BLaER1 (cell line): ENCODE measurements around the gene SUN1.

Experiments used
- H3K27ac ChIP-seq: shearing (Covaris generic); formaldehyde crosslinking; 2 replicates; pipeline ENCODE4 v1.8.1; 2022
- H3K27me3 ChIP-seq: shearing (Covaris generic); formaldehyde crosslinking; 2 replicates; pipeline ENCODE4 v1.8.1; 2022
- H3K36me3 ChIP-seq: shearing (Covaris generic); formaldehyde crosslinking; 2 replicates; pipeline ENCODE4 v1.8.1; 2022
- H3K4me1 ChIP-seq: shearing (Covaris generic); formaldehyde crosslinking; 2 replicates; pipeline ENCODE4 v1.8.1; 2022
- H3K4me2 ChIP-seq: shearing (Covaris generic); formaldehyde crosslinking; 2 replicates; pipeline ENCODE4 v1.8.1; 2022
- H3K4me3 ChIP-seq: shearing (Covaris generic); formaldehyde crosslinking; 2 replicates; pipeline ENCODE4 v1.8.1; 2022
- H3K9ac ChIP-seq: shearing (Covaris generic); formaldehyde crosslinking; 2 replicates; pipeline ENCODE4 v1.8.1; 2022
- H3K9me3 ChIP-seq: shearing (Covaris generic); formaldehyde crosslinking; 2 replicates; pipeline ENCODE4 v1.8.1; 2022
- H4K20me1 ChIP-seq: shearing (Covaris generic); formaldehyde crosslinking; 2 replicates; pipeline ENCODE4 v1.8.1; 2022
- Cebpa-rat ChIP-seq: shearing (Covaris generic); IDR thresholded peaks from 2 replicates; pipeline ENCODE4 v1.8.1; 2022

The SUN1 gene

DNA sequence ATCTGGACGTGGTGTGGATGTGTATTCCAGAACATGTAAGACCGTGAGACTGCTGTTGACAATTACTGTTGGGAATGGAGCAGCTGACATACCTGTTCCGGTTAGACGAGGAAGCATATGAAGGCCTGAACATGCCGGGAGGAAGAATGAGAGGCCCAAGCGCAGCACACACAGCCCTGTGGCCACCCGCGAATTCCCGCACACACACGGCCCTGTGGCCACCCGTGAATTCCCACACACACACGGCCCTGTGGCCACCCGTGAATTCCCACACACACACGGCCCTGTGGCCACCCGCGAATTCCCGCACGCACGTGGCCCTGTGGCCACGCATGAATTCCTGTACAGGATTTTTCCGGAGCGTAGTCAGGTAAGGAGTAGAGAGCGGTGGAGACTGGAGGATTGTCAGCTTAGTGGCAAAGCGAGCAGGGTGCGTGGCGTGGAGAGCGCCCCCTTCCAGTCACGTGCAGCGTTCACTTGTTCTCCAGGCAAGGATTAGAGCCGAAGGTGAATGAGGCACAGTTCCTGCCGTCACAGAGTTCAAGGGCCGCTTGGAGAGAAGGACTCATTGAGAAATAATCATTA is 9.5 kb upstream of the SUN1 start:
- Histone ChIP-seq H4K20me1 (peaks cover 100% of the 10 kb centered on the region), H3K9ac (no peak overlapping the region), H3K27ac (no peak overlapping the region), H3K4me2 (no peak overlapping the region), H3K4me1 (peaks cover 74% of the 10 kb centered on the region), H3K9me3 (no peaks in the 10 kb centered on the region), H3K4me3 (no peak overlapping the region), H3K27me3 (no peaks in the 10 kb centered on the region), H3K36me3 (peaks cover 29% of the 10 kb centered on the region)
- TF ChIP-seq Cebpa-rat = no peak

DNA sequence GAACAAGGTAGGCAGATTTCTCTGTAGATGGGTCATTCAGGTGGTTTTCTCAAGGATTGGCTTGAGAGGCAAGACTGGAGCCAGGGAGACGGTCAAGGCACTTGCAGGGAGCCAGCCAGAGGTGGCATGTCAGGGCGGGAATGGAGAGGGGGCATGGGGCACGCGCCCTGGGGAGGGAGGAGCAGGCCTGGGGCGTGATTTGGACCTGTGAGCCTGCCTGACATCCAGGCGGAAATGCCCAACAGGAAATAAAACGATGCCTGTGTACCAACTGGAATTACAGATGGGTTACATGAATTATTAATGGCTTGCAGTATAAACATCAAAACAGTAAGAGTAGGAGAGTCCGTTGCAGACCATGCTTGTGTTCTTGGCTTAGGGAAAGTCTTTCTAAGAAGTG is 8.6 kb upstream of the SUN1 start:
- Histone ChIP-seq H3K4me2 (peak overlapping the region; percentile 42; the same call in 1 of the 2 replicates), H4K20me1 (peaks cover 100% of the 10 kb centered on the region), H3K9me3 (no peaks in the 10 kb centered on the region), H3K4me3 (no peak overlapping the region), H3K36me3 (peaks cover 28% of the 10 kb centered on the region), H3K27me3 (no peaks in the 10 kb centered on the region), H3K4me1 (peaks cover 68% of the 10 kb centered on the region), H3K27ac (no peak overlapping the region), H3K9ac (no peak overlapping the region)
- TF ChIP-seq Cebpa-rat = no peak

- Histone ChIP-seq H3K36me3 (peaks cover 32% of the 10 kb centered on the region), H3K9me3 (no peaks in the 10 kb centered on the region), H3K4me2 (peak overlapping the region; percentile 42), H3K27ac (no peak overlapping the region), H3K4me1 (peaks cover 73% of the 10 kb centered on the region), H3K4me3 (no peak overlapping the region), H4K20me1 (peaks cover 100% of the 10 kb centered on the region), H3K9ac (no peak overlapping the region), H3K27me3 (no peaks in the 10 kb centered on the region)
- no peak for TF ChIP-seq Cebpa-rat
Observed at GRCh38 chr7:824081-824480, 8.2 kb upstream of the SUN1 start.

GRCh38 chr7:824664-825063 is 7.6 kb upstream of the SUN1 start:
- no peak overlapping the region for H3K4me3 ChIP-seq
- no peaks in the 10 kb centered on the region for H3K9me3 ChIP-seq
- no peak overlapping the region for H3K9ac ChIP-seq
- no peak for TF ChIP-seq Cebpa-rat
- H3K27ac ChIP-seq = no peak overlapping the region
- H3K27me3 ChIP-seq = no peaks in the 10 kb centered on the region
- peak overlapping the region; percentile 42 for H3K4me2 ChIP-seq
- H3K36me3 ChIP-seq = peaks cover 32% of the 10 kb centered on the region
- peaks cover 100% of the 10 kb centered on the region for H4K20me1 ChIP-seq
- peaks cover 78% of the 10 kb centered on the region for H3K4me1 ChIP-seq

DNA sequence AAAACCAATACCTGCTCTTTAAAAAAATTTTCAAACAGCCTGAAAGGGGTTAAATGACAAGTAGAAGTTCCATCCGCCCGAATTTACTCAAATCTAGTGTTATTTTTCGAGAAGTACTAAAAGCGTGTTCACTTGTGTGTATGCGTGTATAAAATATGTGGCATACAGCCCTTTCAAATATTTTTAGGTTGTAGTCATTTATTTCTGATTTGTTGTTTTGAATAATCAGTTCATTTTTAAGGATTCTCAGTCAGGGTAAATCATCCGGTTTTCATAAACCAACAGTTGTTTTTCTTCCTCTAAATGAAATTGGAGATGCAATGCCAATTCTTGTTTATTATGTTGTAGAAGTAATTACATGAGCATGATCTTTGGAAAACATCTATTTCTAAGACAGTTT is 6.9 kb upstream of the SUN1 start:
- no peaks in the 10 kb centered on the region for H3K27me3 ChIP-seq
- no peaks in the 10 kb centered on the region for H3K9me3 ChIP-seq
- TF ChIP-seq Cebpa-rat = no peak
- H3K4me1 ChIP-seq = peaks cover 82% of the 10 kb centered on the region
- H3K36me3 ChIP-seq = peaks cover 32% of the 10 kb centered on the region
- H3K4me2 ChIP-seq = no peak overlapping the region
- H3K4me3 ChIP-seq = no peak overlapping the region
- H4K20me1 ChIP-seq = peaks cover 100% of the 10 kb centered on the region
- no peak overlapping the region for H3K27ac ChIP-seq
- no peak overlapping the region for H3K9ac ChIP-seq

DNA sequence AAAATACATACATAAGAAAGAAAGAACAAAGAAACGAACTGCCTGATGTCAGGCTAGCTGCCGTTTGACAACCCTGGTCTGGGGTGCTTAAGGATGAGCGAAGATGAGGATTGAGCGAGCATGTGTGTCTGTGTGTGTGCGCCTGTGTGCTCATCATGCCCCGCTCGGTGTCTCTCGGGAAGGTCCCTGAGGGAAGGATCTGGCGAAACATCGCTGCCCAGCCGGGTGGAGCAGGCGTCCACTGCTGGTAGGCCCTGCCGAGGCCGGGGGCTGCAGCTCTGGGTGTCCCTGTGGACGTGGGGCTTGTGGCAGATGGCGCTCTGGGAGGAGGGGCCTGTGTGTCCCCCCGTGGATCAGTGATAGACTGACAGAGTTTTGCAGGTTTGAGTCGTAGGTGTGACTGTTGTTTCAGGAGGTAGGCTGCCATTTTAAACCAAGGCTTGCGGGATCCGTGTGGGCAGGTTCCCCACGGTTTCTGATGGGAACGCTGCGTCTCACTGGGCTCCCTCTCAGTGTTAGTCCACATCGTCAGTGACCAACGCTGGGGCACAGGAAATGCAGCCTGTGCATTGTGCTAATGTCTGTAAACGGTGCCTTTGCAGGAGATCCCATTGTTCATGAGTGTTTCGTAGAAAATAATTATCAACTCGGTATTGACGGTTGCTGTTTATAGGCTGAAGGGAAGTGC is 5.9 kb upstream of the SUN1 start:
- Histone ChIP-seq H3K36me3 (peaks cover 35% of the 10 kb centered on the region), H3K4me3 (no peak overlapping the region), H3K4me1 (peaks cover 82% of the 10 kb centered on the region), H3K9me3 (no peaks in the 10 kb centered on the region), H3K9ac (peak overlapping the region; percentile 38; the same call in 1 of the 2 replicates), H3K27me3 (no peaks in the 10 kb centered on the region), H3K4me2 (peak overlapping the region; percentile 61), H3K27ac (peak overlapping the region; percentile 59), H4K20me1 (peaks cover 100% of the 10 kb centered on the region)
- TF ChIP-seq Cebpa-rat = no peak

DNA sequence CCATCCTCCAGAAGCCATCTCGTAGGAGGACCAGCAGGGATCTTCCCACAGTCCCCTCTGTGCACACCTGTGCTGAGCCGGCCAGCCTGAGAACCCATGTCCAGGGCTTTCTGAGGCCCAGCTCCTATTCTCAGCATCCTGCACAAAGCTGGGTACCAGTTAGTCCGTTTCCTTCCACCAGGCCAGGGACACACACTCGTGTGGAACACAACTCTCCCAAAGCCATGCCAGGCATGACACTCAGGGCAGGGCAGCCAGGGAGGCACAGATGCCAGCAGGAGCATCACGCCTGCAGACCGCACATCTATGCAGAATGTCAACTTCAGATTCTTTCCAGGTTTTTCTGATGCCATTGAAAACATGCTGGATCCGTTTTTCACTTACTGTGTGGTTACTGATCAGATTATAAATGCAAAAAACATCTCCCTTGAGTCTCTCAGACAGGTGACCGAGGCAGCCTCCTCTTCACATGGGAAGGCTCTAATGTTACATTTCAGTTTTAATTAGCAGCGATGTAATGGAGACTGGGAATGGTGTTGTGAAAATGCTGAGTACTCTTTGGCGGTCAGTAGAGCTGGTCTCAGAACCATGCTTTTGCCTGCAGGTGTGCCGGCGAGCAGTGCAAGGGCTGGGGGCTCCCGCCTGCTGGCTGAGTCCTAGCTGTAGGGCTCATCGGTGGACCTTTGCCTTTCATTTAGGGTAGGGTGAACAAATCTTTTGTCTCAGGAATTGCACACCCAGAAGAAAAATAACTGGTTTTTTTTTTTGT is 3.3 kb upstream of the SUN1 start:
- no peak overlapping the region for H3K9ac ChIP-seq
- no peaks in the 10 kb centered on the region for H3K27me3 ChIP-seq
- H3K4me2 ChIP-seq = 0 out of 2 replicates have a peak overlapping the region, but pooled peaks have one; percentile 5
- peaks cover 100% of the 10 kb centered on the region for H4K20me1 ChIP-seq
- peaks cover 79% of the 10 kb centered on the region for H3K4me1 ChIP-seq
- no peak overlapping the region for H3K4me3 ChIP-seq
- H3K9me3 ChIP-seq = no peaks in the 10 kb centered on the region
- no peak overlapping the region for H3K27ac ChIP-seq
- no peak for TF ChIP-seq Cebpa-rat
- peaks cover 38% of the 10 kb centered on the region for H3K36me3 ChIP-seq

GRCh38 chr7:830069-830468 is 2.2 kb upstream of the SUN1 start:
- no peaks in the 10 kb centered on the region for H3K9me3 ChIP-seq
- H3K4me1 ChIP-seq = peaks cover 71% of the 10 kb centered on the region
- no peak for TF ChIP-seq Cebpa-rat
- peaks cover 100% of the 10 kb centered on the region for H4K20me1 ChIP-seq
- H3K9ac ChIP-seq = peak overlapping the region; percentile 24; the same call in 1 of the 2 replicates
- H3K4me3 ChIP-seq = no peak overlapping the region
- H3K4me2 ChIP-seq = peak overlapping the region; percentile 61
- H3K36me3 ChIP-seq = peaks cover 49% of the 10 kb centered on the region
- no peaks in the 10 kb centered on the region for H3K27me3 ChIP-seq
- H3K27ac ChIP-seq = no peak overlapping the region

DNA sequence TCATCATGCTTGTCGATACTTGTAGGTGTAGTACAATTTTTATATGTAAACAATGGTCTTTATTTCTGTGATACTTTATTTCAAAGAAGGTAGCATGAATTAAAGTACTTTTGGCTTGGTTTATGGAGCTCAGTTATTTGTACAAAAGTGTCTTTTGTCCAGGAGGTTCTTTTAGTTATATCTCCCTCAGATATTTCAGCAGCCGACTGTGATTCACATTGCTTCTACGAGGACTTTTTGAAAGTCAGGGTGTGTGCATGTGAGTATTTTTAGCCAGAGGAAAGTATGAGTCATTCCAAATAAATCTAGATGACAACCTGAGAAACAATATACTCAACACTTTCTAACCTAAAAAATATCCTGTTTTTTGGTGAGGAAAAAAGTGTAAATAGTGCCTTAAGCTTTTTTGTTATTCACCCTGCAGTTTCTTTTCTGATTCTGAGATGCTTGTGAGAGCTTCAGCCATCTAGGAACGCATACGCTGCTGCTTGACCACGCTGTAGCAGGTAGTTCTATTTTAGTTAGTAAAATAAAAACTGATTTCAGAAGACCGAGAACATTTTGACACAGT is 595 bp upstream of the SUN1 start:
- H3K4me2 ChIP-seq = peak overlapping the region; percentile 61

More for the DNA sequence above, 595 bp upstream of the SUN1 start:
- H3K9me3 ChIP-seq = no peaks in the 10 kb centered on the region
- no peaks in the 10 kb centered on the region for H3K27me3 ChIP-seq
- peaks cover 71% of the 10 kb centered on the region for H3K4me1 ChIP-seq
- no peak overlapping the region for H3K27ac ChIP-seq
- H3K36me3 ChIP-seq = peaks cover 55% of the 10 kb centered on the region
- peaks cover 100% of the 10 kb centered on the region for H4K20me1 ChIP-seq
- H3K9ac ChIP-seq = peak overlapping the region; percentile 8; the same call in 1 of the 2 replicates
- TF ChIP-seq Cebpa-rat = no peak
- H3K4me3 ChIP-seq = no peak overlapping the region
